Measurements from ENCODE around the gene AFG1L.
"Not testable (repeated sequence)": the region's sequence is repeated elsewhere in the genome, so short reads cannot be mapped to it uniquely, and the experiment has no call there.

The AFG1L gene

GRCh38 chr6:108416047-108416833, 121.4 kb downstream of the AFG1L start:
- not testable (repeated sequence) for DNase-seq (ENCODE audit: low read depth in 3 of 3)

GRCh38 chr6:108417027-108417426, 122.2 kb downstream of the AFG1L start:
- no peak for DNase-seq (ENCODE audit: low read depth in 3 of 3)

GRCh38 chr6:108419474-108419873, 124.6 kb downstream of the AFG1L start:
- no peak for DNase-seq (ENCODE audit: low read depth in 3 of 3)

- DNase-seq (ENCODE audit: low read depth in 3 of 3) = no peak
Observed at GRCh38 chr6:108419934-108420609, 125.2 kb downstream of the AFG1L start.

- DNase-seq (ENCODE audit: low read depth in 3 of 3) = no peak
Observed at GRCh38 chr6:108421366-108421765, 126.5 kb downstream of the AFG1L start.

GRCh38 chr6:108423982-108424705, 129.3 kb downstream of the AFG1L start:
- DNase-seq (ENCODE audit: low read depth in 3 of 3) = no peak

- DNase-seq (ENCODE audit: low read depth in 3 of 3) = no peak
Observed at GRCh38 chr6:108425428-108425827, 130.6 kb downstream of the AFG1L start.

- DNase-seq (ENCODE audit: low read depth in 3 of 3) = no peak
Observed at GRCh38 chr6:108432143-108432542, 137.3 kb downstream of the AFG1L start.

- DNase-seq (ENCODE audit: low read depth in 3 of 3) = no peak
Observed at GRCh38 chr6:108432792-108433191, 137.9 kb downstream of the AFG1L start.

- no peak for DNase-seq (ENCODE audit: low read depth in 3 of 3)
Observed at GRCh38 chr6:108434222-108434621, 139.4 kb downstream of the AFG1L start.

- DNase-seq (ENCODE audit: low read depth in 3 of 3) = no peak
Observed at GRCh38 chr6:108435391-108435790, 140.5 kb downstream of the AFG1L start.

GRCh38 chr6:108436771-108437170, 141.9 kb downstream of the AFG1L start:
- no peak for DNase-seq (ENCODE audit: low read depth in 3 of 3)

GRCh38 chr6:108437821-108438220, 143.0 kb downstream of the AFG1L start:
- no peak for DNase-seq (ENCODE audit: low read depth in 3 of 3)

- DNase-seq (ENCODE audit: low read depth in 3 of 3) = no peak
Observed at GRCh38 chr6:108438918-108439317, 144.1 kb downstream of the AFG1L start.

- DNase-seq (ENCODE audit: low read depth in 3 of 3) = no peak
Observed at GRCh38 chr6:108441141-108441540, 146.3 kb downstream of the AFG1L start.

GRCh38 chr6:108442770-108443520, 148.1 kb downstream of the AFG1L start:
- no peak for DNase-seq (ENCODE audit: low read depth in 3 of 3)

GRCh38 chr6:108446629-108447150, 151.8 kb downstream of the AFG1L start:
- DNase-seq (ENCODE audit: low read depth in 3 of 3) = no peak

- no peak for DNase-seq (ENCODE audit: low read depth in 3 of 3)
Observed at GRCh38 chr6:108448481-108448880, 153.6 kb downstream of the AFG1L start.

GRCh38 chr6:108449717-108450116, 154.9 kb downstream of the AFG1L start:
- not testable (repeated sequence) for DNase-seq (ENCODE audit: low read depth in 3 of 3)

GRCh38 chr6:108451816-108452215, 157.0 kb downstream of the AFG1L start:
- DNase-seq (ENCODE audit: low read depth in 3 of 3) = no peak

GRCh38 chr6:108452711-108453195, 157.9 kb downstream of the AFG1L start:
- no peak for DNase-seq (ENCODE audit: low read depth in 3 of 3)

All from stimulated activated CD4-positive, alpha-beta T cell treated with anti-CD3 and anti-CD28 coated beads, TNF-alpha, amount 100 ng/mL, for 48 hours (primary cell).